HG03103 (cell line): ENCODE results near the gene CELF2.
A peak's percentile ranks its signal among the peaks of the same experiment; 100 is the strongest.

Experiments used
- ATAC-seq: cut with Tn5 transposase; IDR thresholded peaks from one replicate; pipeline ENCODE4 v1.9.1; 2021; ENCODE audit warnings: low read depth; ENCODE audit not compliant: unreplicated experiment

The CELF2 gene

GRCh38 chr10:11091517-11092102 lies 73.9 kb downstream of the CELF2 start:
- ATAC-seq: no peak

DNA sequence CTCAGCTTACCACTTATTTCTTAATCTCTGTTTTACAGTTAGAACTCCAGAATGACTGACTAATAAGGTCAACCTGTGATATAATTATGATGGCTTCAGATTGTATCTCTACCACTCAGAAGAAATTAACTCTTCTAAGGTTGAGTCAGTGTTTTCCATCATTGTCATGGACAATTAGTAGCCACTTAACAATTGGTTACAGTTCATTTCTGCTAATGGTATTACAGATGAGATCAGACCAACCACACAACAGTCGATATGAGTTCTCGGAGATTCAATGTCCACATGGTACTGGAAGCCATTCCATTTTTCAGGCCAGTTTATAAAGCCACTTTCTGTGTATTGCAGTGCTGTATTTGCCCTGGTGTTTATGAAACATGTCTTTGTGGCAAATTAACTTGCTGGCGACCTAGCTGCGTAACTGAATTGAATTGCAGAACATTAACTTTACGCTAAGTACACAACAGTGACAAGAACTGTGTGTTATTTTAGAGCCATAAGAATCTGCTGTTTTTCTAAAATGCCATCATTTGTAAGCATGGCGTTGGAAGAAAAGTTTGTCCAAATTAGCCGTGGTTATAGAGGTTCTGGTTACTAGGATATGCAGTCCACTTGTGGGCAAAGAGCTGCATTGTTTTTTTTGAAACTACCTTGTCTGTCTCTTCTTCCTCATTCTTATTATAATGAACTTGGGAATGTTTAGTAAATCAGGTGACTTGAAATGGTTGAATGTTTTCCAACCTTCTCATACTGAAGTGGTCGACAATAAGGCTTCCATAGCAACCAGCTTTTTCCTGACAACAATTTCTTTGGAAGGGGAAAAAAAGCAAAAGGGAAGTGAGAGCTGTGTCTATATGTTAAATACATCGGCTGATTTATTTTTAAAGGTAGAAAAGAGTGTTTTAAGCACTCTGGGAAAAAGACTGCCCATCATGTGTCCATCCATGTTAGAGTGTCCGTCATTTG lies 76.4 kb downstream of the CELF2 start:
- no peak for ATAC-seq

- no peak for ATAC-seq
Measured at GRCh38 chr10:11095374-11095801, 77.7 kb downstream of the CELF2 start.

DNA sequence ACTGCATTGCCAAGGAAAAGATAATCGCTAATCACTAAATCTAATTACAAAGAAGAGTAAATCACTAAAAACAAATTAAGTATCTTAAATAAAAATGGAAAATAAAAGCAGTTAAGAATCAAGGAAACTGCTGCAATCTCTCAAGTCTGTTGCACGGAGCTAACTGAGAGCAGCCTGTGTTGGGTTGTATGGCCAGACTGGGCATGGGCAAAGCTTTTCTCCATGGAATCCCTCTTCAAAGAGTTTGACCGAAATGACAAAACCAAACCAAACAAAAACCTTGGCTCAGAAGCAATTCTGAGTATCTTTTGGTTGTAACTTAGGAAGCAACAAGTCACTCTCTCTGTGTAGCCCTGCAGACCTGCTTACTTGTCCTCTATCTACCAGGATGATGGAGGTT lies 78.8 kb downstream of the CELF2 start:
- ATAC-seq: no peak

- no peak for ATAC-seq
Measured at GRCh38 chr10:11097686-11098085, 80.0 kb downstream of the CELF2 start.

GRCh38 chr10:11098666-11099065 lies 81.0 kb downstream of the CELF2 start:
- no peak for ATAC-seq

DNA sequence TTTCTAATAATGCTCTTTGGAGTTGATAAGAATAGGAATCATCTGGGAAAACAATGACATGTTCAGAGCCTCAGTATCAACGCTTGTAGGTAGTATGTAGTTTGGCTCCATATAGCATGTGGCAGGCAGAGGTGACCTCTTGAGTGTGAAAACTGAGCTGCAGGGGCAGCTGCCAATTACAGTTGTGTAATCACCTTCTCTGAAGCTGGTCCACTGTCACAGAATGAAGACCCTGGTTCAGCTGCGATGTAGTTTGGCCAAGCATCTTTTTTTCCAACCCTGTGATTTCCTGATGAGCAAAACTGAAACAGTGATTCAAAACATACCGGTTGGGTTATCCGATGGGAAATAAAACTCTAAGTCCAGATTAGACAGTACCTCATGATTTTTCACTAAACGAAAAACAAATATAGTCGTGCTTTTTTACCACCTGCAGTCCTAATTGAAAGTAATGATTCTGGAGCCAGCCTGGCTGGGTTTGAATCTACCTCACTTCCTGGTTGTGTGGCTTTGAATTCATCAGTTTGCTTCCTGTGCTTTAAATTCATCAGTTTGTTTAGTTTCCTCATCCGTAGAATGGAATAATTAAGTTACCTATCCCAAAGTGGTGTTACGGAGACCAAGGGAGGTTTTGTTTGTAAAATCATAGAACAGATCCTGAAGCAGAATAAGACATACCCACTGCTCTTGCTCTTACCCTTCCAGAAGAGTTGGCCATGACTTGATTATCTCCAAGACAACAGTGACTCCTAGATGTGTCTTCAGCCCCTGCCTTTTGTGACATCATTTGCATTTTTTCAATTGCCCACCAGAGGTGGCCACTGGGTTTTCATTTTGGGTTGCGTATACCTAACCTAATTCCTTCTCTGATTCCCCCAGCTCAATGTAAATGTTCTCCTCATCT lies 87.4 kb downstream of the CELF2 start:
- no peak for ATAC-seq

DNA sequence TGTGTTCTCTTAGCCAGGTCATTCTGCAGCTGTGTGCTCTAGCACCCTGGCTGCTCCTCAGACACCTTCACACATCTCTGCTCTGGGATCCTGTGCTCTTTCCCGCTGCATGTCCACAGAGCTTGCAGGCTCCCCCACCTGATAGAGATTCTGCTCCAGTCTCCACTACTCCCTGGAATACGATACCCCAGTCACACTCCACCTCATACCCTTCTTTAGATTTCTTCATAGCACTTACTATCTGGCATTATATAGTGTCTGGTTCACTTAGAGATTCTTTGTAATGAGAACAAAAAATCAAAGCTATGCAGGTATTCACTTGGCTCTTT lies 88.0 kb downstream of the CELF2 start:
- ATAC-seq: no peak

GRCh38 chr10:11106621-11107374 lies 89.1 kb downstream of the CELF2 start:
- peak; percentile 42 for ATAC-seq

DNA sequence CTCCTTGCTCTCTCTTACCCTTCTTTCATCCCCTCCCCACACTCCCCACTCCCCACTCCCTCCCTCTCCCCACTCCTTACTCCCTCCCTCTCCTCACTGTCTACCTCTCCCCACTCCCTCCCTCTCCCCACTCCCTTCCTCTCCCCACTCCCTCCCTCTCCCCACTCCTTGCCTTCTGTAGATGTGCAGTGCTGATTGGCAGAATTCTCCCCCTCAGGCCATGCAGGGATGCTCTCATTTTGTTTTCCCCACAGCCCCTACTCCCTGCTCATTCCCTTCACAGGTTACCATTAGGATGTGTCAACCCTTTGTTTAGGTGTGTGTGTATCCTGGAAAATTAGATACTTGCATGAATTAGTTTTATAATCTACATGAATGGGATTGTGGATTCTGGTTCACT lies 90.3 kb downstream of the CELF2 start:
- ATAC-seq: no peak

DNA sequence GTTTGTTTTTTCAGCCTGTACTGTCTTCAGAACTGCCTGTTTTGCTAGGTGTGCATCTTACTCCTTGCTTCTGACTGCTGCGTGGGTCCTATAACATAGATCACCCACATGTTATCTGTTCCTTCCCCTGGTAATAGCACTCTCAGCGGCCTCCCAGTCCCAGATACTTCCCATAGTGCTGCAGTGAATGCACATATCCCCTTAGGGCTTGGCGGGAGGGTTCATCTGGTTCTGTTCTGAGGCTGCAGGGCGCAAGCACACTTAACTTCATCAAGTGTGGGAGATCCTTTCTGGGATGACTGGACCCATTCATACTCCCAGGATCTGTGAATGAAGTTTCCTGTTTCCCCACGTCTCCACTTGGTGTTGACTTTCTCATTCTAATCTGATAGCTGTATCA lies 90.7 kb downstream of the CELF2 start:
- no peak for ATAC-seq

DNA sequence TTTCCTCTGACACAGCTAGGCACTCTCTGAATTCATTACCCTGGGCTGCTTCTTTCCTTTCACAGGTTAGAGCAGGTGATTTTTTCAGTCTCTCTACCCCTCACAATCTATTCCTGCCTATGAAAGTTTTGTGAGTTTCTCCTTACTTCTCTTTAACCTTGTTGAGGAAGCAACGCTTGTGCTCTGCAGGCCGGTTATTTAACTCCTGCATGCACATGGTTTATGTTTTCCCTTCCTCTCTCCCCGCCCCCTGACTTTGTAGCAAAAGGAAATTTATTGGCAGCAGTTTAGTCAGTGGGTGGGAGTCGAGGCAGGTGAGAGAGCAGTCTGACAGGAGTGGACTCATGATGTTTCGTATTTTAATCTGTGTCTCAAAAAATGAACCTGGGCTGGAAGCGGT lies 91.9 kb downstream of the CELF2 start:
- no peak for ATAC-seq

DNA sequence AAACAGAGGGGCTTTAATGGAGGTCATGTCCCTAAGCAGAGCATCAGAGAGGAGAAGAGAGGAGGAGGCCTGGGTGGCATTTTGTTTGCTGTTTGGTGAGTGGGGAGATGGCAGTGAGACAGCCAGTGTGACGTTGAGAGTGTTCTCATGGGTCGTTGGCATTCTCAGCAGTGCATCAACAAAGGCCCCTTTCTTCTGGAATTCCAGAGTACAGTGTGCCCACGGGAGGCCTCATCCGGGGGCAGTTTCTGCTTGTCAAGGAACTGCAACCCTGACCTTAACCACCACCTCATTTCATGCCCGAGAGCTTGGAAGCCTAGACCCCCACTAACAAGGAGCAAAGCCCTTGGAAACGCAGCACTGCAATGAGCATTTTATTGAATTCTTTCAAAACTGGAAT lies 92.9 kb downstream of the CELF2 start:
- no peak for ATAC-seq

GRCh38 chr10:11111490-11111889 lies 93.8 kb downstream of the CELF2 start:
- ATAC-seq: no peak

DNA sequence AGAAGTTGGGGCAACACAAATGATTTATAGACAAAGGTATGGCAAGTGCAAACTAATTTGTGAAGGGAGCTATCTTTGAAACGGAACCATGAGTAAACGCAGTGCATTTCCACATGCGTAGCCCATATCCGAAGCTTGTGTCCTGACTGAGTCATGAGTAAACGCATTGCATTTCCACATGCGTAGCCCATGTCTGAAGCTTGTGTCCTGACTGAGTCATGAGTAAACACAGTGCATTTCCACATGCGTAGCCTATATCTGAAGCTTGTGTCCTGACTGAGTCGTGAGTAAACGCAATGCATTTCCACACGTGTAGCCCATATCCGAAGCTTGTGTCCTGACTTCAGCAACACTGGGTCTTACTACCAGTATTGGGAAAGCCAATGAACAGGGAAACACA lies 95.0 kb downstream of the CELF2 start:
- ATAC-seq: no peak

GRCh38 chr10:11113156-11113555 lies 95.5 kb downstream of the CELF2 start:
- peak; percentile 71 for ATAC-seq

- ATAC-seq: no peak
Measured at GRCh38 chr10:11114269-11114668, 96.6 kb downstream of the CELF2 start.

GRCh38 chr10:11115337-11115736 lies 97.7 kb downstream of the CELF2 start:
- ATAC-seq: no peak

- ATAC-seq: no peak
Measured at GRCh38 chr10:11116361-11116760, 98.7 kb downstream of the CELF2 start.

- no peak for ATAC-seq
Measured at GRCh38 chr10:11116817-11117216, 99.1 kb downstream of the CELF2 start.
